MM.1S (cell line): ENCODE results near the gene RGPD5.
"Not testable (repeated sequence)": the region's sequence is repeated elsewhere in the genome, so short reads cannot be mapped to it uniquely, and the experiment has no call there.

Experiments used
- DNase-seq: peaks from one replicate; pipeline ENCODE4 v3.0.0-alpha.2; 2015
- H2AFZ ChIP-seq: fragments of 300-600 bp; sonication (generic); 2 replicates; pipeline ENCODE4 v1.6.0; 2016; ENCODE audit warnings: antibody characterized with exemption, low read length
- H3F3A ChIP-seq: fragments of 300-600 bp; sonication (generic); 2 replicates; pipeline ENCODE4 v1.6.1; 2016; ENCODE audit warnings: mild to moderate bottlenecking, antibody characterized with exemption, low read length, moderate library complexity, mixed read lengths; ENCODE audit not compliant: insufficient read depth
- H3K27ac ChIP-seq: fragments of 300-600 bp; sonication (generic); 2 replicates; pipeline ENCODE4 v1.5.1; 2016; ENCODE audit warnings: mild to moderate bottlenecking, low read length
- H3K27me3 ChIP-seq: fragments of 300-600 bp; sonication (generic); replicated peaks from 2 replicates; pipeline ENCODE4 v1.6.0; 2016; ENCODE audit warnings: low read length; ENCODE audit not compliant: insufficient read depth
- H3K36me3 ChIP-seq: fragments of 300-600 bp; sonication (generic); replicated peaks from 2 replicates; pipeline ENCODE4 v1.6.1; 2016; ENCODE audit warnings: mild to moderate bottlenecking, low read length, mixed read lengths; ENCODE audit not compliant: insufficient read depth
- H3K4me1 ChIP-seq: fragments of 300-600 bp; sonication (generic); 2 replicates; pipeline ENCODE4 v1.6.1; 2016; ENCODE audit warnings: low read length, mixed read lengths
- H3K4me2 ChIP-seq: fragments of 300-600 bp; sonication (generic); 2 replicates; pipeline ENCODE4 v1.6.0; 2016; ENCODE audit warnings: low read depth, low read length
- H3K4me3 ChIP-seq: fragments of 300-600 bp; sonication (generic); 2 replicates; pipeline ENCODE4 v1.5.1; 2016; ENCODE audit warnings: low read length, mixed read lengths
- H3K79me2 ChIP-seq: fragments of 300-600 bp; sonication (generic); 2 replicates; pipeline ENCODE4 v1.6.1; 2016; ENCODE audit warnings: mixed run types, low read length, mixed read lengths
- H3K9ac ChIP-seq: fragments of 300-600 bp; sonication (generic); 2 replicates; pipeline ENCODE4 v1.6.1; 2016; ENCODE audit warnings: low read length, mixed read lengths
- H3K9me2 ChIP-seq: fragments of 300-600 bp; sonication (generic); replicated peaks from 2 replicates; pipeline ENCODE4 v1.6.1; 2016; ENCODE audit warnings: mild to moderate bottlenecking, low read length, mixed read lengths; ENCODE audit not compliant: insufficient read depth
- H3K9me3 ChIP-seq: fragments of 300-600 bp; sonication (generic); replicated peaks from 2 replicates; pipeline ENCODE4 v1.6.1; 2016; ENCODE audit warnings: mild to moderate bottlenecking, low read length, mixed read lengths; ENCODE audit not compliant: insufficient read depth
- H4K20me1 ChIP-seq: fragments of 300-600 bp; sonication (generic); 2 replicates; pipeline ENCODE4 v1.6.1; 2016; ENCODE audit warnings: mild to moderate bottlenecking, low read length, moderate library complexity, mixed read lengths; ENCODE audit not compliant: insufficient read depth

RGPD5 gene

DNA sequence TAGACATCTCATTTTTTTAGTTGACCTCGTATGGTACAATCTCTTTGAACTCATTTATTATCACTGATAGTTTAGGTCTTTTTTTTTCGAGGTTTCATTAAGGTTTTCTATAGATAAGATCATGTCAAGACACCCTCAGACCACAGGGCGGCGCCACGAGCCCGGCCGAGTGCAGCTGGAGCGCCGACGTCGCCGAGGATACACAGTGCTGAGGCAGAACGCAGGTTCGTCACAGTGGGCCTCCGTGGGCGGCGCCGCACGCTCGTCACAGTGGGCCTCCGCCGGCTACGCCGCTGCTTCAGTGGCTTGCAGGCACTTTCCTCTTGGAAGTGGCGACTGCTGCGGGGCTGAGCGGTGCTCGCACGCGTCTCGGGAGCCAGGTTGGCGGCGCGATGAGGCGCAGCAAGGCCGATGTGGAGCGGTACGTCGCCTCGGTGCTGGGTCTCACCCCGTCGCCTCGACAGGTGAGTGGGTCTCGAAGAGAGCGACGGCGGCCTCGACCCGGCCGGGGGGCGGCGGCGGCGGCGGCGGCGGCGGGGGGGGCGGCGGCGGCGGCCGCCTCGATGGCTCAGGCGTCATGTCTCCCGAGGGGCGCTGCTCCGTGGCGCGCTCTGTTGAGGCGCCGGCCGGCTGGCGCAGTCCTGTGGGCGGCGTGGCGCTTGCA, at the start of gene RGPD5:
Gene RGPD5 (plus strand): TSS at position 232 of the 664 bp plus-strand sequence. CDS start 161 bp downstream, at position 393.
- not testable (repeated sequence) for H3K4me1 ChIP-seq, H3F3A ChIP-seq, H4K20me1 ChIP-seq, H3K4me2 ChIP-seq, DNase-seq, H3K4me3 ChIP-seq, H3K27me3 ChIP-seq, H3K36me3 ChIP-seq, H2AFZ ChIP-seq, H3K79me2 ChIP-seq, H3K9me2 ChIP-seq, H3K9me3 ChIP-seq, H3K9ac ChIP-seq, H3K27ac ChIP-seq

DNA sequence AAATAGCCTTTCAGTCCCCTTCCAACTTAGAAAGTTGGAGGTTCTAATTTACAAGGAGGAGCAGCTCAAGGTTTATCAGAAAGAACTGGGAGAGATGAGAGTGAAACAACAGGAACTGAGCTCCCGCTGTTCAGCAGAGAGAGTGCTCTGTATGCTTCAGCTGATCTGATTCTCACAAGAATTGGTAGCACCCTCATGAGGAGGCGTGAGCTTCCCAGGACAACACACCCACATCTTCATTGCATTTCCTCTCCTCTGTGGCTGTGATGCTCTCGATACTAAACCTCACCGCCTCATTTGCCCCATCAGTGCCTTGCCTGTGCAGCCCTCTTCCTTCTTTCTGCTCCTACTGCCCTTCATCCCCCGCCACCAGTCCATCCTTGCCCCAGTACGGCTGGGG, 42.5 kb upstream of the RGPD5 start:
- H3K36me3 ChIP-seq, H3K9ac ChIP-seq, H3K4me2 ChIP-seq, H3K4me3 ChIP-seq, H3K9me2 ChIP-seq, H3K27me3 ChIP-seq, H3F3A ChIP-seq, H2AFZ ChIP-seq, H3K79me2 ChIP-seq, H3K27ac ChIP-seq, H3K4me1 ChIP-seq, H3K9me3 ChIP-seq, DNase-seq, H4K20me1 ChIP-seq: not testable (repeated sequence)

DNA sequence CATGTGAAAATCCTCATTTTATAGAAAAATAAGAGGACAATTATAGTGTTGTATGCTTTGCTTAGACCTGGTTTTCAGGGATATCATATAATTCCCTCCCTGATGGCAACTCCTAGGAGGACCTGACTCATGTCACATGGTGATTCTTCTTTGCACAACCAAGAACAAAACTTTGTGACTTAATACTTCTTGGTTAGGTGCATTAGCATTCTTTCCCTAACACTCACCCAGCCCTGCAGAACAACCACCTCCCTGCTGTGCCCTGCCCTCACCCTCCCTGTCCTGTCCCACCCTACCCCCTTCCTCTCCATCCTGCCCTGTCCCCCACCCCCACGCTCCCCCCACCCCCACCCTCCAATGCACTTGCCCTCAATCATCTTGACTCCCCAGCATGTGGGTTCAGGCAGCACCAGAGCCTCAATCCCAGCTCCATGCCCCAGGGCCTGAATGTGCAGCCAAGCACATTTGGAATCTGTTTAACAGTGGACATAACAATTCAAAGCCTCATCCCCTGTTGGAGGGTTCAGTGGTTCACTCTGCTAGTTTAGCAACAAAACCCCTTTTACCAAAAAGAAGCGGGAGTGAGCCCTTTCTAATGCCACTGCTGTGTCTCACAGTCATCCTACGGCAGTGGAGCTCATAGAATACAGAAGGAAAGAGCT, 36.8 kb upstream of the RGPD5 start:
- not testable (repeated sequence) for H3K4me2 ChIP-seq, H3K36me3 ChIP-seq, H3F3A ChIP-seq, H3K9me2 ChIP-seq, H3K27ac ChIP-seq, H3K79me2 ChIP-seq, H4K20me1 ChIP-seq, H3K27me3 ChIP-seq, H3K9me3 ChIP-seq, H2AFZ ChIP-seq, H3K4me3 ChIP-seq, DNase-seq, H3K4me1 ChIP-seq, H3K9ac ChIP-seq

DNA sequence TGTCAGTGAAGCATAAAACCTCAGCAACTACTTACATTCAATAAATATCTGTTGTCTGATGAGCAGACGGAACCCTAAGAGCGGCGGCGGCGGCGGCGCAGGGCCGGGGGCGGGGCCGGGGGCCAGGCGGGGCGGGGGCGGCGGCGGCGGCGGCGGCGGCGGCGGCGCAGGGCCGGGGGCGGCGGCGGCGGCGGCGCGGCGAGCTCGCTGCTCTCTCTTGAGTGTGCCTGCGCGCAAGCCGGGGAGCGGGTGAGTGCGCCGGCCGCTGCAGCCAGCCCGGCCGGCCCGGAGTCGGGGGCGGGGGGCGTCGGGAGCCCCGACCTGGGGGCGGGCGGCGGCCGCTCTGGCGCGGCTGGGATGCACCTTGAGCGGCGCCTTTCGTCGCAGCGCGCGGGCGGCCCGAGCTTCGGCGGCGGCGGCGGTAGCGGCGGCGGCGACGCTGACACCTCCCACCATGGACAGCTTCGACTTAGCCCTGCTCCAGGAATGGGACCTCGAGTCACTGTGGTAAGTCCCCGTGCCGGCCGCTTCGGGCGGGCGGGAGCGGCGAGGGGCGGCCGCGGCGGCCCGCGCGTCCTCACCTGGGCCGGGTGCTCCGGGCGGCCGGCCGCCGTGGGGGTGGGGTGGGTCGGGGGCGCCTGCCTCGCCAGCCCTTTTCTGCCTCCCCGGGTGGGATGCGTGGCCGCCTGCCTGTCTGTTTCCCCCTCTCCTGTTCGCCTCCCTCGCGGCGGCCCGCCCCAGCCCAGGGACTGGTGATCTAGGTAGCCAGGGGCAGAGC, 33.7 kb upstream of the RGPD5 start:
- H2AFZ ChIP-seq, DNase-seq, H3K9me2 ChIP-seq, H3K9ac ChIP-seq, H3K36me3 ChIP-seq, H4K20me1 ChIP-seq, H3K4me1 ChIP-seq, H3K79me2 ChIP-seq, H3K4me3 ChIP-seq, H3K9me3 ChIP-seq, H3K4me2 ChIP-seq, H3K27me3 ChIP-seq, H3F3A ChIP-seq, H3K27ac ChIP-seq: not testable (repeated sequence)

DNA sequence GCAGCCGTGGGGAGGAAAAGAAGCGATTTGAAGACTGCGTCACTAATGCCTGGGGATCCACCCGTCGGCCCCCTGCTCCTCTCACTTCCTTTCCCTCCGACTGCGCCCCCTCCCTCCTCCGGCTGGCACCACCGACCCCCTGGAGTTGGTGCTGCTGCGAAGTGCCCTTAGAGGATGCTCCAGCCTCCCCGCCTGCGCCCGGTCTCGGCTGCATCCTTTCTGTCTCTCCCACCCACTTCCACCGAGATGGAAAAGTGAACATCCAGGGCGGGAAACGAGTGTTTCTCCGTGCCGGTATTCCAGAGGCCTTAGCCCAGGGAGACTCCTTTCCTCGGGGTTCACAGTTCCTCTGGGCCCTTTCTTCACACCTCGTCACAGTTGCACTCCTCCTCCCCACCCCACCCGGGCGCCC, 33.1 kb upstream of the RGPD5 start:
- not testable (repeated sequence) for H3K36me3 ChIP-seq, H3K27ac ChIP-seq, H3K9me2 ChIP-seq, H3K9ac ChIP-seq, DNase-seq, H4K20me1 ChIP-seq, H3F3A ChIP-seq, H2AFZ ChIP-seq, H3K4me2 ChIP-seq, H3K4me1 ChIP-seq, H3K79me2 ChIP-seq, H3K4me3 ChIP-seq, H3K9me3 ChIP-seq, H3K27me3 ChIP-seq

DNA sequence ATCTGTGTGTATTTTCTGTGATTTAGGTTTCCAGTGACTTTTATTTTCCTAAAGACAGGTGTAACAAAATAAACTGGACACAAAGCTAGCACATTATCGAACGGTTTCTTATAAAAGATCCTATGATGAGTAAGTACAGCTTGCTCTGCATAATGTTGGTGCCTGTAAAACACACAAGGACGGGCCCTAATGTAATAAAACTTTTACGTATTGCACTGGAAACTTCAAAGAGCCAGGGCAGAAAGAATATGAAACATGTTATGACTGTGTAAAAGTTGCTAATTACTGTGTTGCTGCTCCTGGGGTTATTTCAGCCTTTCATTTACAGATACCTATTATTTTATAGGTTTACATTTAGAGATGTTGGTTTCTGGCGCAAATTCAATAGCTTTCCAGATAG, 32.1 kb upstream of the RGPD5 start:
- not testable (repeated sequence) for H4K20me1 ChIP-seq, H3K27me3 ChIP-seq, H3K4me3 ChIP-seq, H3K4me1 ChIP-seq, H3F3A ChIP-seq, H3K4me2 ChIP-seq, H3K9me2 ChIP-seq, H2AFZ ChIP-seq, H3K36me3 ChIP-seq, H3K9ac ChIP-seq, DNase-seq, H3K79me2 ChIP-seq, H3K27ac ChIP-seq, H3K9me3 ChIP-seq

DNA sequence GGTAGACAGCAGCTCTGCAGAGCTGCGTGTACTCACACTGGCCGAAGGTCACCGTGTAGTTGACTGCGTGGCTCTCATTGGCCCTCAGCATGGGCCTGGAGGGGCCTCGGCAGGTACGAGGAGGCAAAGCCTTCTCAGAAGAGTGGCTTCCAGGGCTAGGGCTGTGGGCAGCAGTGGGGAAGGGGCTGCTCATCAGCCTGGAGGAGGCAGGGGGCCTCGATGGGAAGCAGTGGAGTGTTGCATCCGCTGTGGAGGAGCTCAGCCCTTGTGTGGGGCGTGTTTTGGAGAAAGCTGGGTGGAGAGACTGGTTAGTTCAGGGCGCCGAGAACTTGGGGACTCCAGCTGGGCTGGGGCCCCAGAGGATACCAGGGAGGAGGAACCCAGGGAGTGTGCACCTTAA, 28.0 kb upstream of the RGPD5 start:
- H4K20me1 ChIP-seq, H3K4me1 ChIP-seq, H3K4me3 ChIP-seq, DNase-seq, H3K79me2 ChIP-seq, H3K36me3 ChIP-seq, H3K9me2 ChIP-seq, H3K9me3 ChIP-seq, H3K4me2 ChIP-seq, H3F3A ChIP-seq, H3K27me3 ChIP-seq, H2AFZ ChIP-seq, H3K9ac ChIP-seq, H3K27ac ChIP-seq: not testable (repeated sequence)
